M059J (cell line): ENCODE measurements around the gene JAM2. TPM values are rescaled to one million over a fixed set of nuclear protein-coding genes. Genes with fewer than 3 reads are reported as not detected.
"Not testable (repeated sequence)": the region's sequence is repeated elsewhere in the genome, so short reads cannot be mapped to it uniquely, and the experiment has no call there.

ENCODE experiments used
- DNase-seq: peaks from one replicate; pipeline ENCODE4 v3.0.0-alpha.2; 2012; ENCODE audit warnings: low read depth
- total RNA-seq: library from RNA; depleted of rRNA; stranded (reverse); fragments of >200 nt; shearing (Covaris generic); gene quantifications from 2 replicates; pipeline ENCODE4 v1.2.3, GENCODE V29; 2014; rRNA removed

The JAM2 gene, protein sequence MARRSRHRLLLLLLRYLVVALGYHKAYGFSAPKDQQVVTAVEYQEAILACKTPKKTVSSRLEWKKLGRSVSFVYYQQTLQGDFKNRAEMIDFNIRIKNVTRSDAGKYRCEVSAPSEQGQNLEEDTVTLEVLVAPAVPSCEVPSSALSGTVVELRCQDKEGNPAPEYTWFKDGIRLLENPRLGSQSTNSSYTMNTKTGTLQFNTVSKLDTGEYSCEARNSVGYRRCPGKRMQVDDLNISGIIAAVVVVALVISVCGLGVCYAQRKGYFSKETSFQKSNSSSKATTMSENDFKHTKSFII
- total RNA-seq = 1.7 and 3.0 TPM in 2 replicates

- DNase-seq = peak; percentile 58
These were observed at the start of gene JAM2 for GRCh38 chr21:25638660-25639550. TSS of gene JAM2 (plus strand) at chr21:25639258. CDS start at chr21:25639822, 564 bp downstream.

DNA sequence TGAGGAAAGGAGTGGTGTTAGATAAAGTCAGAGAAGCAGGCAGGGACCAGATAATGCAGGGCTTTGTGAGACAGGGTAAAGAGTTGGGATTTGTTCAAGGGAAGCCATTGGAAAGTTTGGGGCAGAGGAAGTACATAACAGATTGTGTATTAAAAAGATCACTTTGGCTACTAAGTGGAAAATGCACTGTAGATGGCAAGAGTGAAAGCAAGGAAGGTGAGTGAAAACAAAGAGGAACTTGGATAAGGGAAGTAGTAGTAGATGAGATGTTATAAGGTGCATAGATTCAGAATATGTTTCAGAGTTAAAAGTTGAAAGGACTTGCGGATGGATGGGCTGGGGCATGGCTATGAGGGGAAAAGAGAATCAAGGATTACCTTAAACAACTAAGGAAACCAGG is 49.2 kb upstream of the JAM2 start:
- no peak for DNase-seq

- peak; percentile 87 for DNase-seq
These were observed 31.7 kb upstream of the JAM2 start, which contains the start of gene MRPL39 for GRCh38 chr21:25607151-25608043. TSS of gene MRPL39 (minus strand) at chr21:25607481. CDS start at chr21:25607475, 6 bp downstream.

DNA sequence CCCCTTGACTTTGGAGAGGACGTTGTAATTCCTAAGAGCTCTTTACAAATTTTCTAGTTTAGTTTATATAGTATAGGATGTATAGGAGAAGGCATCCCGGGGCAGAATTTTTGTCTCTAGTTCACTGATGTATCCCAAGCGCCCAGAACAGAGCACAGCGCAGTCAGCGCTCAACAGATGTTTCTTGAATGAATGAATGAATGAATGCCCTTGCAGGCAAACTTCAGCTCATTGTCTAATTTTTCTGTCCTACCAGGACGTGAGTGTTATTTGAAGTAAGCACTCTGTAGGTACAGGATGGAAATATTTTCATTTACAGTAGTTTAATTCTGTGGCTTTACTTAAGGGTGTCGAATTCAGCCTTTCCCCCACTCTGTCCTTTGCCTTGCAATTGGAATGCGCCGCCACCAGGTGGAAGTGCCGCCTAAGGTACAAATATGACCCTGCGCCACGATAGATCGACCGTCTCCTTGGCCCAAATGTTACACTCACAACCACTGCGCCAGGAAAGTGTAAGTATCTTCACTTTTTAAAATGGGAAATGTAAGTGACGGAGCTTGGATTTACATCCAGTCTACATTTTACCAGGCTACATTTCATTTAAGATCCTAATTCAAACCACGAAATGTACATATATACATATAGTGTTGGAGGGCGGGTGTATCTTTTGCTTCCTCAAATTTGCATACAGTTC is 30.9 kb upstream of the JAM2 start:
- DNase-seq = peak; percentile 82

GRCh38 chr21:25614441-25614840 is 24.6 kb upstream of the JAM2 start:
- no peak for DNase-seq

DNA sequence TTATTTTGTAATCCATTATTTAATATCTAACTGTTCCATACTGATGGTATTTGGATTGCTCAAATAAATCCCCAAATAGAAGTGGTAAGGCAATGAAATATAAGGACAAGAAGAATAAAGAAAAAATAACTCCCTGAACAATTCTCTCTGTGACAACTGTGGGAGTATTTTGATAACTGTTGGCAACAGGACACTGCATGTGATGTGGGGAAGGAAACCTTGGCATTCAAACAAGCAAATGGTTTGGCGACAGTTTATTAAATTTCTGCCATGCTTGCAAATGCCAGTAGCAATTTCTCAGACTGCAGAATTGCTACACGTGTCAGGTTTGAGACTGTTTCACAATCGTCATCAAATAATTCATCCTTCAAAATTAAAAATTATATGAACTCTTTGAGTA is 23.2 kb upstream of the JAM2 start:
- DNase-seq = no peak

DNA sequence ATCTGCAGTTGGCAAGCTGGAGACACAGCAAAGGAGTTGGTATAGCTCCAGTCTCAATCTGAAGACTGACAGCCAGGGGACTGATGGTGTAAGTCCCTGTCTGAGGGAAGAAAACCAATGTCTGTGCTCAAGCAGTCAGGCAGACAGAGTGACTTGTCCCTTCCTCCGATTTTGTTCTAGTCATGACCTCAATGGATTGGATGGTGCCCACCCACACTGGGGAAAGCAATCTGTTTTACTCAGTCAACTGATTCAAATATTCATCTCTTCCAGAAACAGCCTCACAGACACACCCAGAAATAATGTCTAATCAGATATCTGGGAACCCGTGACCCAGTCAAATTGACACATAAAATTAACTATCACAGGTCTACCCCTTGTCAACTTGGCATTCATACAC is 19.9 kb upstream of the JAM2 start:
- DNase-seq = no peak

DNA sequence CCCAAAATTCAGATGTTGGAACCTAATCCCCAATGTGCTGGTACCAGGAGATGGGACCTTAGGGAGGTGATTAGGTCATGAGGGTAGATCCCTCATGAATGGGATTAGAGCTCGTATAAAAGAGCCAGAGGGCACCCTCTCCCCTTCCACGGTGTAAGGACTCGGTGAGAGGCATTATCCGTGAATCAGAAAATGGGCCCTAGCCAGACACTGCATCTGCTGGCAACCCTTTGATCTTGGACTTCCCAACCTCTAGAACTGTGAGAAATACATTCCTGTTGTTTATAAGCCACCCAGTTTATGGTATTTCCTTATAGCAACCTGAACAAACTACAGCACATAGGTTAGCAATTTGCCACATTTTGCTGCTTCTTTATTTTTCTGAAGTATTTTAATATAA is 14.5 kb upstream of the JAM2 start:
- DNase-seq = no peak

DNA sequence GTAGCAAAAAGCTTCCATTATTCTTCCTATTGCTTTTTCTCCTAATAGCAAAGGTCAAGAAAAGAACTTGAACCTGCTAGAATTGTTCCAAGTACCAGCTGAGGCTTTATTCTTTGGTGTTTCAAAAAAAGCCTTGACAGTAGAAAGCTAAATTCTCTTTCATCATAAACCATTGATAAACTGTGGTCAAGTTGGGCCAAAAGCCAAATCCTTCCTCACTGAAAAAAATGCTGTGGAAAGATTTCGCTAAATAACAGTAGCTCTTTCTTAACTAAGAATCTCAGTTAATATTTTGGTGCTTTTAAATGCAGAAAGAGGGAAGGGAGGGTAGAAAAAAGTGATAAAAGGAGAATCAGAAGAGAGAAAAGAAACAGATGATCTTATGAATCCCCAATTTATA is 14.0 kb upstream of the JAM2 start:
- DNase-seq = peak; percentile 42

DNA sequence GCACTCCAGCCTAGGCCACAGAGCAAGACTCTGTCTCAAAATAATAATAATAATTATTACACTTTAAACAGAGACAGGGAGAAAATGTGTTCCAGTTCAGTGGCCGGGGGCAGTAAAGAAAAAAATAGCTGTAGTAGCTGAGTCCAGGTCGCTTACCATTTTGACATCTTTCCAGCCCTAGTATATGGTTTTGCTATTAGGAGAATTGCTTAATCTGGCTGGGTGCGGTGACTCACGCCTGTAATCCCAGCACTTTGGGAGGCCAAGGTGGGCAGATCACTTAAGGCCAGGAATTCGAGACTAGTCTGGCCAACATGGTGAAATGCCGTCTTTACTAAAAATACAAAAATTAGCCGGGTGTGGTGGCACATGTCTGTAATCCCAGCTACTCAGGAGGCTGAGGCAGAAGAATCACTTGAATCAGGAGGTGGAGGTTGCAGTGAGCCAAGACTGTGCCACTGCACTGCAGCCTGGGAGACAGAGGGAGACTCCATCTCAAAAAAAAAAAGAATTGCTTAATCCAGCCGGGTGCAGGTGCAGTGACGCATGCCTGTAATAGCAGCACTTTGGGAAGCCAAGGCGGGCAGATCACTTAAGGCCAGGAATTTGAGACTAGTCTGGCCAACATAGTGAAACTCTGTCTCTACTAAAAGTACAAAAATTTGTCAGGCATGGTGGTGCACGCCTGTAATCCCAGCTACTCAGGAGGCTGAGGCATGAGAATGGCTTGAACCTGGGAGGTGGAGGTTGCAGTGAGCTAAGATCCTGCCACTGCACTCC is 13.1 kb upstream of the JAM2 start:
- not testable (repeated sequence) for DNase-seq

GRCh38 chr21:25626757-25627156 is 12.3 kb upstream of the JAM2 start:
- DNase-seq = no peak

DNA sequence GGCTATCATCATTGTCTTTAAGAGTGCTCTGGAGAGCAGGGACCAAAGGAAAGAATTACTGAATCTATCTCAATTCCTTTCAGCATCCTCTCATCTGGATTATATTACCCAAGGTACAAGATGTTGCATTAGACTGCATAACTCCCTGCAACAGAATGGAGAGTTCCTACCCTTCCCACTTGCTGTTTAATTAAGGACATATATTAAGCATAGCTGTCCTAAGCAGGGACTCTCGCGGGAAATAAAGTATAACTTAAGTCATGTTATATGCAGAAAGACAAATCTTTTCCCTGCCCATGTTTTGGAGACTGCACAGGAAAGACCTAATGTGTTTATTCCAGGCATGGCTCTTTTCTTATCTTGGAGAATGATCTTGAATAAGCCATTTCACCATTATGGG is 6.8 kb upstream of the JAM2 start:
- no peak for DNase-seq

DNA sequence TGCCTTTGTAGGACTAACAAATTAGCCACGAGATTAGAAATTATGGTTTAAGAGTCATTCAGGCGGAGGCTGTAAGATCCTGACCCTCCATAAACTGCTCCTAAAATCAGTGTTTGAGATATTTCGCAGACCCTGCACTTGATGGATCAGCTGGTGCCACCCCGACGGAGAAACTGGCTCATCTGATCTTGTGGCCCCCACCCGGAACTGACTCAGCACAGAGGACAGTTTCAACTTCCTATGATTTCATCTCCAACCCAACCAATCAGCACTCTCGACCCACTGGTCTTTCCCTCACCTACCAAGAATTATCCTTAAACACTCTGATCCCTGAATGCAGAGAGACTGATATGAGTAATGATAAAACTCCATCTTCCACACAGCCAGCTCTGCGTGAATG is 3.7 kb upstream of the JAM2 start:
- peak; percentile 54 for DNase-seq

DNA sequence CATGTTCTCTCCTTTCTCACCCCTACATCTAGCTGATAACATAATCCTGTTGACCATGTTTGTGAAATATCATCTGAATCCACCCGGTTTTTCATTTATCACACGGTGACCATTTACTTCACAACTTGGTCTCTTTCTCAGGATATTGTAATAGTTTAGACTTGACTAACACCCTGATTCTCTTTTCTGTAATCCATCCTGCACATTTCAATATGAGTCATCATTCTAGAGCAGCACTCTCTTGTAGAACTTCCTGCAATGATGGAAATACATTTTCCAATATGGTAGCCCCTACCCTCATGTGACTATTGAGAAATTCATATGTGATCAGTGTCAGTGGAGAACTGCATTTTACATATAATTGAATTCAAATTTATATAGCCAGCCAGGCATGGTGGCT is 2.3 kb upstream of the JAM2 start:
- DNase-seq = peak; percentile 39

DNA sequence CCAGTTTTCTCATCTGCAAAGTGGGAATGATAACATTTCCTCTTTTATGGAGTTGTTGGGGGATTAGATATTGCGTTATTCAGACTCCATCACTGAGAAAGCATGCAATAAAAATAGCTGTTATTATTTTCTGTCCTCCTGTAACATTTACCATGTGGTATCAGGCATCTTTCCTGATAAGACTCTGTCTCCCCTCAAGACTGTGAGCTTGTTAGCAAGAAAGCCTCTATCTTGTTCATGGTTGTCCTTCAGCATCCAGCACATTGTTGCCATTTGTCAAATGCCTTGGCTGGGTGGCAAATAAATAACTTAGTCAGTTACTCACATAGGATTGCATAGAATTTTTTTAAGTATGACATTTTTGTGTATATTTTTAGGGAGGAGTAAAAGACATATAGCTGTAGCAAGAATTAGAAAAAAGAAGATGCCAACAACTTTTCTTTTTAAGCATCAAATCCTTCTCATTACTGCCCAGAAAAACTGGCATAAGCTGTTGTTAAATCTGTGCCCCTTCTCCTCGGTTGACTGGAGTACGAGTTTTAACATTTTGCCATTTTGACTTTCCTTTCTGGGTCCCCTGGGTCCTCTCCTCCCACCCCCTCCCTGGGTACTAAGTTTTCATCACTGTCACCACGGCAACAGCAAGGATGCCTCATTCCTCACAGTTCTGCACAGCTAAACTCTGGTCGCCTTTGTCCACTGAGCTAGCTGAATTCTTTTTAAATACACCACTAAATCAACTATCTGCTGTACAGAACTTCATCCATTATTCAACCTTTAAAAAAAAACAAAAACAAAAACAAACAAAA is 1.0 kb upstream of the JAM2 start:
- no peak for DNase-seq

DNA sequence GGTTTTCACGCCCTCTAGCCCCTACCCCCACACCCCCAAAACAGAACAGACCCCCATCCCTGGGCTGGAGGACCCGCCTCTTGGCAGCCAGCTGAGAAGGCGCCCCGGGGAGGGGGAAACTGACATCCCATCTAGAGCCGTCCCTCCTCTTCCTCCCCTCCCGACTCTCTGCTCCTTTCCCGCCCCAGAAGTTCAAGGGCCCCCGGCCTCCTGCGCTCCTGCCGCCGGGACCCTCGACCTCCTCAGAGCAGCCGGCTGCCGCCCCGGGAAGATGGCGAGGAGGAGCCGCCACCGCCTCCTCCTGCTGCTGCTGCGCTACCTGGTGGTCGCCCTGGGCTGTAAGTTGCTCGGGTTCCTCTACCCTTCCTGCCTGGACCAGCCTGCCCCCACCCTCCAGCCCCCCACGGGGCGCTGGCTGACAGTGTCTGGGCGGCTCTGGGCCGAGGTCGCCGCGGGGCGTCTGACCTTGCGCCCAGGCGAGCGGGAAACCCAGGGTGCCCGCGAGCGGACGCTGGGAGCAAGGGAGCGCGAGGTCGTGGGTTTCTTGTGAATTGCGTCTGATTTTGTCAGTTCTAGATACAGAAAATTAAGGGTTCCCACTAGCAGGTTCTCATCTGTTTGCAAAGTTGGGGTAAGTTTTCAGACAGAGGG is 618 bp downstream of the JAM2 start:
- peak; percentile 24 for DNase-seq

- DNase-seq = peak; percentile 24
These were observed 1.3 kb downstream of the JAM2 start for GRCh38 chr21:25640202-25640942.

DNA sequence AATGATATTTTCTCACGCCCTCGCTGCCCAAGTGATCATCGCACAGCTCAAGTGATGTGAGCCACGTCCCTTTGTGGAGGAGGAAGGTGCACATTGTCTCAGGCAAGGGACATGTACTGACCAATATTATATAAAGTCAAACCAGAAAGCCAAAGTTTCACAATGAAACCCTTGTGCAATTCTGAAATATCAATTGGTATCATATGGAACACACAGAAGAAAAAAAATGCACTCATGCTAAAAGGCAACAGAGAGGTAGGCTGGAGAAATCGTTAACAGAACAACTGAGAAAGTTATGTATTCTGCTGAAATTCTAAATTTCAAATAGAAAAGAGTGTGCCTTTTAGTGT is 1.9 kb downstream of the JAM2 start:
- DNase-seq = no peak
